Non-pigmented ciliary epithelial cell (primary cell): ENCODE results near the gene RDH12.

ENCODE experiments used
- DNase-seq: peaks from one replicate; pipeline ENCODE4 v3.0.0-alpha.2; 2010; ENCODE audit warnings: low read depth

Gene RDH12

DNA sequence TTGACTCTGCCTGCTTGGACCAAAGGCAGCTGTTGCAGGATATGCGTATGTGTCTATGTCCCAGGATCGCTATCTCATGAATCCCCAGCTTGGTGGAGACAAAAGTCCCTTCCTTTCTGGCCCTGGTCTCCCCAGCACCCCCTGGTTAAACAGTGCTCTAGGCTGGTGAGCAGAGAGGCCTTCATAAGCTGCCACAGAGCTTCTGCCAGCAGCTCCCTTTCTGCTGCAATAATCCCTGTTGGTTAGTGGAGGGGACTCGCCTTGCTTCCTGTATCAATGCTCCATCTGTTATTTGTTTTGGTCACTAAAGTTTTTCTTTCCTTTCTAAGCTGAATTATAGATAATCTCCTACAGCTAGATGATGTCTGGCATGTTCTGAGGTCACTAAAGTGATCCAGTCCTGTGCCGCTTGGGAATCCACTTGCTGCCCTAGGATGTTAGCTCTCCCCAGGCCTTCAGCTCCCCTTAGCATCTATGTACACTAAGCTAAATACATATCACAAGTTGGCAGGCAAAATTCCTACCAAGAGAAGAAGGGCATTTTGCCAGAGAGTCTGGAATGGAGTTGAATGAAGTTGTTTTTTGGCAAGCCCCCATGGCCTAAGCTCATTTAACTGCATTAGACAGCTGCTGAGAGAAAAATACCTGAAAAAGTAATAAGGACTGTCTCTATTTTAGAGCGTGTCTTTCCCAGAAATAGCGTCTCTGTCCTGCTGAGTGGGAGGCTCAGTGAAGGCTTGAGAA is 47.8 kb downstream of the RDH12 start:
- DNase-seq = no peak

DNA sequence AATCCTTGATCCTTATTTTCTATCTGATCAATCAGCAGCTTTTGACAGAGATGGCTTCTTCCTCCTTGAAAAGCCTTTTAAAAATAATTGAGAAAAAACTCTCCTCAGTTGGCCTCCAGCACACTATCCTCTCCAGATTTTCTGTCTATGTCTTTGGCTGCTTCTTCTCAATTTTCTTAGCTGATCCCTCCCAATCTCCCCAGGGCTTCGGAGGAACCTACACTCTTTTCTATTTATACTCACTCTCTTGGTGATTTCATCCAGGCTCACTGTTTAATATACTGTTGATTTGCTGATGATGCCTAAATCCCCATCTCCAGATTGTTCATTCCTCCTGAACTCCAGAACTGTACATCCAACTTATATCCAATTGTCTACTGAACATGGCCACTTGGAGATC is 54.8 kb downstream of the RDH12 start:
- DNase-seq = no peak

DNA sequence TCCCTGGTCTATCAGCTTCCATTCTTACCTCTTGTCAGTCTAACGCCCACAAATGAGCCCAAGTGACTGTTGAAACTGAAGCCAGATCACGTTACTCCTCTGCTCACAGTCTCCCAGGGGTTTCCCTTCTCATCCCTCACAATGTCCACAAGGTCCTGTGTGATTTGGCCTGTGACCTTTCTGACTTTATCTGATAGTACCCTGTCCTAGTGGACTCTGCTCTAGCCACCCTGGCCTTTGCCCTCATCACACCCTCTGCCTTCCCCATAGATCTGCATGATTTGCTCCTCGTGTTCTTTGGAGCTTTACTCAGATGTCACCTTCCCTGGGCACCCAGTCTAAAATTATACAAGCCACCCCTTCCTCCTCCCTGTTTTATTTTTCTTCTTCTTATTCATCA is 55.5 kb downstream of the RDH12 start:
- DNase-seq = no peak

DNA sequence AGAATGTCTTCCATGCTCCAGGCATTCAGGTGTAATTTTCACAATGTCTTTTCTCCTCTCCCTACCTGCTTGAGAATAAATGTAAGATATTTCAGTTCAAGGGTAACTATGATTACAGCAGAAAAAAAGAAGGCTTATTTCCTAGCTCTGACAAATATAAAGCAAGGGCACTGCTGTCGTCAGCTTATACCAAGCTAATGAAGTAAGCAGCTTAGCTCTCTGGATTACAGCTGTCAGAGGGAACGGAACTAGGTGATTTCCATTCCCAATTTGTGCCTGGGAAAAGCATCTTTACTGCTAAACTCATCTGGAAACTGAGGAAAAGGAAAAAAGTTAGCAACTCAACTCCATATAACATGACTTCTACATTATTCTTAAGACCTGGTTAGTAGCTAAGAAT is 58.2 kb downstream of the RDH12 start:
- no peak for DNase-seq

DNA sequence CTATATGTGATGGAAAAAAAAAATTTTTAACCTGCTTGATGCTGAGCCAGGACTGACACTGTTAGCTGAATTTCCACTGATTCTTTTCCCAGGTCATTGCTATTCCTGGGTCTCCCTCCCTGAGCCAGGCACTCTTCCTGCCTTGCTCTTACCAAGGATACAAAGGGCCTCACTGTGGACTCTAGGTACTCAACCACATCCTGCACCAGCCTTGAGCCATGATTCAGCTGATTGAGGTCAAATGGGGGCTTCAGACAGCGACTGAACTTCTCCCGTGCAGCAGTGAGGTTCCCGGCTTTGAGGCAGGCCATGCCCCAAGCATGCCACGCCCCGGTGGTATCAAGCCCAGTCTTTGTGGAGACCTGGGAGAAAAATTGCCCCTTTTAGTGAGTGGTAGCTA is 60.4 kb downstream of the RDH12 start:
- DNase-seq = no peak

DNA sequence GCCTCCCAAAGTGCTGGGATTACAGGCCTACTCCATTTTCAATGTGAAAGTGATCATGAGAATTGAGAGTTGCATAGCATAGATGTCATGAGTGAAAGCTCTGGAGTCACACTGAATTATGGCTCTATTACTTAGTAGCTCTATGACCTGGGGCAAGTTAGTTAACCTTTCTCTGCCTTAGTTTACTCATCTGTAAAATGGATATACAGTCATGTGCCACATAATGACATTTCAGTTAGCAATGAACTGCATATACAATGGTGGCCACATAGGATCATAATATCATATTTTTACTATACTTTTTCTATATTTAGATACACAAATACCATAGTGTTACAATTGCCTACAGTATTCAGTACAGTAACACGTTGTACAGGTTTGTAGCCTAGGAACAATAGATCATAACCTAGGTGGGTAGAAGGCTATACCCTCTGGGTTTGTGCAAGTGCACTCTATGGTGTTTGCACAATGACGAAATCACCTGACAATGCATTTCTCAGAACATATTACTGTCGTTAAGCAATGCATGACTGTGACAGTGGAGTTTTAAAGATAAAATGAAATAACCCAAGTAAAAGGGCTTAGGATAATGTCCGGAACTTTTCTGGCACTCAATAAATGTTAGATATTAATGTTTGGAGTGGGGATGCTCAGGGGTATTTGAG is 61.6 kb downstream of the RDH12 start:
- no peak for DNase-seq

DNA sequence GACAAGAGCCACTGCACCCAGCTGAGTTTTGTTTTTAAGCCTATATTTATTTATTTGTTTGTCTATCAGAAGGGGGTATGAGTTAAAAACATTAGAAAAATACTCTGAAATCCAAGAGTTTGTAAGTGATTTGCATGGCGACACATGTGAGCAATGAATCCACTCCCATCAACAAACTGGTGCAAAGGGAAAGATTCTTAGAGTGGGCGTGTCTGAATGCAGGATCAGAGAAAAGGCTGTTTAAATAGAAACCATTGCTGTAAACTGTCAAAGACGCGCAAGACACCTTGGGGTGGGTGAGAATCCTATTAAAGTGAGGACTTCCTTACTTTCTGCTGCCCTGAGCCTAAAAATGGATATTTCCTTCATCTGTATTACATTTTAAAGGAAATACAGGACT is 62.8 kb downstream of the RDH12 start:
- DNase-seq = no peak

DNA sequence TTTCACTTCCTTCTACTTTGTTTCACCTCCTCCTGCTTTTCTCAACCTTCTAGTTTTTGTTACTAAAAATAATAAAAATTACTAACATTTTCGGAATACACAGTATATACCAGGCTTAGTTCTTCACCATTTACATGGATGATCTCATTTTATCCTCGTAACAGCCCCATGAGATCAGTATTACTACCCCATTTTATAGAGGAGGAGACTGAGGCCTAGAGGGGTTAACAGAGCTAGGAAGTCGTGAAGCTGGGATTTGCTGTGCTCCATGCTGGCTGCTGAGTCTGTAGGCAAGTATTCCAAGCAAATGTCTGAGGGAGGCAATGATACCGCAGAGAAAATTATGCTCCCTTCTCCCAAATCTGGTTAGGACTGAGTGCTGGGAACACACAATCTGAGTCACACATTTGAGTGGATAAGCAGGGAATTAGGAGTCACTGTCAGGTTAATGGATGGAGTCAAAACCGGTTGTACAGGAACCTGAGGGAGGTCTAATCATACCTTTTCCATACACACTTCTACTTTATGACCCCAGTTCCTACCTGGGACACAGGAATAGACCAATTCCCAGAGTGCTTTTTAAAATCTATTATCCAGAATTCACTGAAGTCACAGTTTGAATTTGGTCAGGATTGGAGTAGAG is 63.6 kb downstream of the RDH12 start:
- DNase-seq = no peak

DNA sequence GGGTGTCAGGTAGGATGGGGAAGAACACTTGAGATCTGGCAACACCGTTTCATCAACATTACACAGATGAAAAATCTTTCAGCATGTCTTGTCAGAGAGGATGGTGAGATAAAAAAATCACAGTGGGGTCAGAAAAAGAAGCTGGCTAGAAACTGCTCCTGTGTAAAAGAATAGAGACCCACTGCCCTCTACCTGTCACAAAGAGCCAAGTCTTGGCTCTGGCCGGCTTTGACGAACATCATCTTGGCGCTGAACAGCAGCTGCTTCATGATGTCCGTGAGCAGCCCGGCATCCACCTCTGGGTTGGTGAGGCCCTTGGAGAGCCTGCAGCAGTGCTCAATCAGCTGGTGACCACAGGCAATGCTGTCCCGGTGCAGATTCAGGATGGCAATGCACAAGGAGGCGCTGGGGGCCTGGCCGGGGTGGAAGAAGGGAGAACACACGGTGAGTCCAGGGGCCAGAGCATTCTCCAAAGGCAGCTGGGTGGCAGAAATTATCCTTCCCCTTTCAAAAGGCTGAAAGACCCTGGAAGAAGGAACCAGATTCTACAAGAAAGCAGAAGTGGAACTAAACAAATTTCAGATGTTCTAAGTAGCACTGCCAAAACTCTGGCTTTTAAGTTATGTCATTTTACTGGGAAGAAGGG is 64.5 kb downstream of the RDH12 start:
- DNase-seq = no peak

DNA sequence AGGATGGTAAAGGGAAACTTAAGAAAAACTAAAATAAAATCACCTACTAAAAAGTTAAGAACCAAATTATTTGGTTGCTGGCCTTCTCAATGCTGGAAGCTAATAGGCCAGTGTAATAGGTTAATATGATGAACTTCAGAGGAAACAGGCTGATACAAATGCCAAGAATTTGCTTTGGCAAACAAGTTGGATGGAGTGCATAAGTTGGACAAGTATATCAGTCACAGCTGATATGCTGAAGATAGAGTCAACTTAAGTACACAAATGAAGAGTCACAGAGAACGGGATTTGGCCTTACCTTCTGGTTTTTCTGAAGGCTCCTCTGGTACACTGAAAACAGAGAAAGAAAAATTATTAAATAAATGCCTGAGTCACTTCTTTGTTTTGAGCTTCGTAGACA is 66.5 kb downstream of the RDH12 start:
- no peak for DNase-seq

DNA sequence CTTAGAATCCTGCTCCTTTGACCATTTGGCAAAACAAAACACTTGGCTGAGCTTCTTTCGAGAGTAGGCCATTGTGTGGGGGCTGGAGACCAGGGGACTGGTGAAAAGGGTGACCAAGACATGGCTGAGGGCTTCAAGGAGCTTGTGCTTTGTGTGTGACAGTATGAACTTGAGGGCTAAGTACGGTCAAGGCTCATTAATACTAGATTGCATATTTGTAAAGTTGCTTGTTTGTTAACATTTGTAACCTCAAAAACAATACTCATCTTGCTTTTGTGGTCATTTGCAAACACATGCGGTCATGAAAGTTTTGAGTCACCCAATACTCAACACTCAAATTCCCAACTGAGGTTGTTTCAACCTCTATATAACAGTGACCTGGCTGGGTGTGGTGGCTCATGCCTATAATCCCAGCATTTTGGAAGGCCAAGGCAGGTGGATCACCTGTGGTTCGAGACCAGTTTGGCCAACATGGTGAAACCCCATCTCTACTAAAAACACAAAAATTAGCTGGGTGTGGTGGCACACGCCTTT is 72.2 kb downstream of the RDH12 start:
- DNase-seq = no peak

DNA sequence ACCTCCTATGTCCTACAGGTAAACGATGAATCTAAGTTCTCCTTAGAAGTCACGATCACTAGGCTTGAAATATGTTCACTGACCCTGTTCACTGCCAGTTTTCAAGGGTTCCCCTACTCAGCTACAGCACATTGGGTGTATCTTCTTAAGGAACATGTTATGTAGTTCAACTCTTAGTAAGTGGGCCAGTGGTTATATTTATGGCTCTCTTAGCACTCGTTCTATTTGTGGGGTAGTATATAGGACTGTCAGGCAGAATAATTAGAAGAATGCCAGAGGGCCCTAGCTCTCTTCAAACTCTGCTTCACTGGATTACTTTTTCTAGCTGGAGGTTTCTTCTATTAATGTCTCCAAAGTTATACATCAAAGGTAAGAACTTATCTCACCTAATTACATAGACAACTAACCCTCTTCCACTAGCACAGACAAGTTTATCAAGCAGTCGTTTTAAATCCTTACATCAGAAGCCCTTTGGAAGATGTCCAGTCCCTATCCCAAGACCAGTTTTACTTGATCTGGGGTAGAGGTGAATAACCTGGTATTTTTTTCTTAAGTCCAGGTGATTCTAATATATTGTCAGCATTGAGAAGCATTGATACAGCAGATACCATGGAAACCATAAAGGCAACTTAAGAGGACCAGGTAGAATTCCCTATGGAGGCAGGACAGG is 75.1 kb downstream of the RDH12 start:
- DNase-seq = no peak

DNA sequence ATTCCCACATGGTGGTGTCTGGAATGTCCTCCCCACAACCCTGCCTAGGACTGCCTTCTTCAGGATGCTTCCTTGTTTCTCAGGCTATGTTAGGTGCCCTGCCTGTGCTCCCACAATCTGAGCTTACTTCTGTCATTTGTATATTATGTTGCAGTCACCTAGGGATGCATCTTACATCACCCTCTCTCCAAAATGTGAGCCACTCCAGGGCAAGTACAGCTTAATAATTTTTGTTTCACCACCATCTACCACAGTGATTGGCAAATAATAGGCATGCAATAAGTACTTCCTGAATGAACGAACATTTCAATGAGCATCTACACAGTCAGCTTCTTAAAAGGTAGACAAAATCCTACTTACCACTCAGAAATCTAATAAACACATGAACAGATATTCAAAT is 77.1 kb downstream of the RDH12 start:
- DNase-seq = no peak

DNA sequence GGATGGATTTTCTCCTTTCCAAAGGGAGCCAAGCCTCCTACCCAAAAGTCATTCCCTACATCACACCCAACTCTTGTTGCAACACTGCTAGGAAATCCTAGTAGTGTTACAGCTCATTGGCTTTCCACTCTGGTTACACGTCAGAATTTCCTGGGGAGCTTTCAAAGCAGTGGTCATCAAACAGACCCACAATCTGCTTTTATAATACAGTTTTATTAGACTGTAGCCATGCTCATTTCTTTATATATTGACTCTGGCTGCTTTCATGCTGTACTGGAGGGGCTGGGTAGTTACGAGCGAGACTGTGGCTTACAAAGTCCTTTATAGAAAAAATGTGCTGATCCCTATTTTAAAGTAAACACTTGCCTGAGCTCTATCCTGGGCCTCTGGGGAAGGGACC is 80.4 kb downstream of the RDH12 start:
- no peak for DNase-seq
